B cell (primary cell): Measurements from ENCODE around the gene DOCK7. TPM values are rescaled to one million over a fixed set of nuclear protein-coding genes. Genes with fewer than 3 reads are reported as not detected.

Experiments
- ATAC-seq: fragments of 200-7000 bp; cut with Tn5 transposase; one replicate; pipeline ENCODE4 v1.10.0; 2021; ENCODE audit warnings: low read depth, mild to moderate bottlenecking, moderate number of reproducible peaks, moderate library complexity
- CTCF ChIA-PET: fragments of 350-600 bp; sonication (Branson Sonifier 250); formaldehyde crosslinking; loops from one replicate; lab custom pipeline; 2021; ENCODE audit warnings: antibody characterized with exemption, inconsistent platforms; lab: Charles Lee
- POLR2A ChIA-PET: fragments of 350-600 bp; sonication (Branson Sonifier 250); formaldehyde crosslinking; loops from one replicate; lab custom pipeline; 2021; ENCODE audit warnings: antibody characterized with exemption; lab: Charles Lee
- DNase-seq: peaks from one replicate; pipeline ENCODE4 v3.0.0; 2013
- H2AFZ ChIP-seq: 2 replicates; pipeline ENCODE4 v1.6.1; 2012; ENCODE audit warnings: mild to moderate bottlenecking, low read depth, low read length; ENCODE audit not compliant: insufficient read depth, poor library complexity, severe bottlenecking
- H3K27ac ChIP-seq, 2 donors: 1 replicate in 1 of 2; 2 replicates in 1 of 2; pipeline ENCODE4 v1.5.1; 2012 to 2013; ENCODE audit warnings: low read length in 2 of 2, mild to moderate bottlenecking in 2 of 2, moderate library complexity in 1 of 2
- H3K27me3 ChIP-seq, 4 experiments: fragments of 200-600 bp in 1 of 4; sonication (generic) in 1 of 4; replicated peaks in 1 of 4; 1 replicate in 2 of 4; 2 replicates in 2 of 4; pipeline versions ENCODE4 v1.6.1 to v1.7.0; 2013 to 2016; ENCODE audit warnings: low read length in 3 of 4, mild to moderate bottlenecking in 2 of 4, mixed read lengths in 1 of 4, moderate library complexity in 1 of 4; ENCODE audit not compliant: insufficient read depth in 4 of 4, control insufficient read depth in 3 of 4; ENCODE audit errors: control extremely low read depth in 1 of 4
- H3K36me3 ChIP-seq, 2 experiments: replicated peaks in 1 of 2; 1 replicate in 1 of 2; 2 replicates in 1 of 2; pipeline versions ENCODE4 v1.6.1 to v1.7.1; 2013; ENCODE audit warnings: low read length in 1 of 2; ENCODE audit not compliant: insufficient read depth in 2 of 2, control insufficient read depth in 1 of 2; ENCODE audit errors: control extremely low read depth in 1 of 2, extremely low read depth in 1 of 2
- H3K4me1 ChIP-seq, 2 donors: fragments of 200-600 bp in 1 of 2; sonication (generic) in 1 of 2; 1 replicate in 1 of 2; 2 replicates in 1 of 2; pipeline versions ENCODE4 v1.5.1 to v1.6.1; 2013 to 2017; ENCODE audit warnings: low read length in 2 of 2; ENCODE audit not compliant: control insufficient read depth in 2 of 2, insufficient read depth in 2 of 2
- H3K4me2 ChIP-seq: replicated peaks from 2 replicates; pipeline ENCODE3; 2012; ENCODE audit warnings: mild to moderate bottlenecking, low read depth, low read length; ENCODE audit not compliant: poor library complexity, severe bottlenecking
- H3K4me3 ChIP-seq, 5 experiments: fragments of 200-600 bp in 1 of 5; sonication (generic) in 1 of 5; 1 replicate in 3 of 5; 2 replicates in 2 of 5; pipeline versions ENCODE4 v1.5.1 to v1.7.0; 2011 to 2016; ENCODE audit warnings: low read length in 4 of 5, mild to moderate bottlenecking in 4 of 5, low read depth in 2 of 5, control low read depth in 1 of 5, moderate library complexity in 1 of 5; ENCODE audit not compliant: insufficient read depth in 1 of 5; ENCODE audit errors: control extremely low read depth in 1 of 5, extremely low read depth in 1 of 5
- H3K79me2 ChIP-seq: fragments of 200-600 bp; sonication (generic); one replicate; pipeline ENCODE4 v1.6.0; 2016; ENCODE audit warnings: low read length; ENCODE audit not compliant: control insufficient read depth, insufficient read depth
- H3K9ac ChIP-seq: fragments of 200-600 bp; sonication (generic); 2 replicates; pipeline ENCODE4 v1.6.1; 2017; ENCODE audit warnings: mild to moderate bottlenecking, low read length, moderate library complexity
- H3K9me3 ChIP-seq, 3 donors: one replicate each; pipeline versions ENCODE4 v1.6.1 to v1.7.1; 2013; ENCODE audit warnings: low read length in 2 of 3; ENCODE audit not compliant: control insufficient read depth in 2 of 3, insufficient read depth in 1 of 3; ENCODE audit errors: control extremely low read depth in 1 of 3
- H4K20me1 ChIP-seq: 2 replicates; pipeline ENCODE4 v1.6.0; 2012; ENCODE audit warnings: mild to moderate bottlenecking, low read length; ENCODE audit not compliant: insufficient read depth, control insufficient read depth, poor library complexity, severe bottlenecking
- H3K27ac Mint-ChIP-seq: one replicate; pipeline ENCODE4 v1.8.0; 2021; ENCODE audit warnings: mixed read lengths
- H3K27me3 Mint-ChIP-seq: one replicate; pipeline ENCODE4 v1.8.0; 2021; ENCODE audit warnings: mixed read lengths
- H3K4me1 Mint-ChIP-seq: one replicate; pipeline ENCODE4 v1.8.0; 2021; ENCODE audit warnings: mixed read lengths
- H3K4me3 Mint-ChIP-seq: one replicate; pipeline ENCODE4 v1.8.0; 2021; ENCODE audit warnings: mixed read lengths
- H3K9me3 Mint-ChIP-seq: one replicate; pipeline ENCODE4 v1.8.0; 2022; ENCODE audit warnings: mixed read lengths; ENCODE audit not compliant: insufficient read depth
- EZH2 ChIP-seq: IDR thresholded peaks from 2 replicates; pipeline ENCODE4 v1.6.1; 2012; ENCODE audit warnings: borderline replicate concordance, low read depth, mild to moderate bottlenecking, moderate library complexity, low read length; ENCODE audit not compliant: insufficient read depth, poor library complexity, severe bottlenecking
- WGBS: methylation state at CpG from one replicate; pipeline ENCODE4 v1.1.5; 2013; ENCODE audit warnings: missing lambda C conversion rate; ENCODE audit not compliant: insufficient coverage; 5-methylcytosine and 5-hydroxymethylcytosine counted together
- intact Hi-C: fragments of 100-400 bp; cut with micrococcal nuclease; formaldehyde crosslinking; loops from one replicate; pipeline ENCODE4 v1.10.0; 2022
- polyA plus RNA-seq: library from polyadenylated mRNA; depleted of rRNA; stranded (reverse); fragments of >200 nt; gene quantifications from 2 replicates; pipeline ENCODE4 v1.2.3, GENCODE V29; 2012
- total RNA-seq, 2 donors: library from RNA; stranded (reverse); fragments of 120-200 nt in 1 of 2; gene quantifications; 1 replicate in 1 of 2; 2 replicates in 1 of 2; pipeline versions ENCODE4 v1.2.3 to v1.2.4, GENCODE V29; 2013 to 2022
- TF ChIP-seq, protein P1 (sequence below): fragments of 200-600 bp; IDR thresholded peaks from one replicate; pipeline ENCODE4 v1.8.0; 2022; ENCODE audit warnings: antibody characterized with exemption, mild to moderate bottlenecking

DOCK7 gene
- total and polyA plus RNA-seq, 2 donors (not counting 1 experiment from before 2014, with no cell fraction given), result 3.6 to 20.5 TPM

- Mint-ChIP-seq H3K27ac (no peak overlapping the region), H3K9me3 (no peaks in the 10 kb centered on the region), H3K4me1 (no peaks in the 10 kb centered on the region), H3K4me3 (no peak overlapping the region), H3K27me3 (no peaks in the 10 kb centered on the region)
- Histone ChIP-seq H3K4me2 (no peak overlapping the region), H3K27ac (no peak overlapping the region), H3K79me2 (no peaks in the 10 kb centered on the region), H3K4me3 (no peak overlapping the region), H3K9ac (no peak overlapping the region), H3K4me1 (no peaks in the 10 kb centered on the region), H3K9me3 (no peaks in the 10 kb centered on the region), H4K20me1 (no peaks in the 10 kb centered on the region), H3K27me3 (no peaks in the 10 kb centered on the region), H3K36me3 (no peaks in the 10 kb centered on the region), H2AFZ (peak overlapping the region; percentile 21)
- intact Hi-C loops, result no loop called here
- 0% methylated on average over 1 of the region's 3 CpGs for WGBS
- TF ChIP-seq, protein P1, sequence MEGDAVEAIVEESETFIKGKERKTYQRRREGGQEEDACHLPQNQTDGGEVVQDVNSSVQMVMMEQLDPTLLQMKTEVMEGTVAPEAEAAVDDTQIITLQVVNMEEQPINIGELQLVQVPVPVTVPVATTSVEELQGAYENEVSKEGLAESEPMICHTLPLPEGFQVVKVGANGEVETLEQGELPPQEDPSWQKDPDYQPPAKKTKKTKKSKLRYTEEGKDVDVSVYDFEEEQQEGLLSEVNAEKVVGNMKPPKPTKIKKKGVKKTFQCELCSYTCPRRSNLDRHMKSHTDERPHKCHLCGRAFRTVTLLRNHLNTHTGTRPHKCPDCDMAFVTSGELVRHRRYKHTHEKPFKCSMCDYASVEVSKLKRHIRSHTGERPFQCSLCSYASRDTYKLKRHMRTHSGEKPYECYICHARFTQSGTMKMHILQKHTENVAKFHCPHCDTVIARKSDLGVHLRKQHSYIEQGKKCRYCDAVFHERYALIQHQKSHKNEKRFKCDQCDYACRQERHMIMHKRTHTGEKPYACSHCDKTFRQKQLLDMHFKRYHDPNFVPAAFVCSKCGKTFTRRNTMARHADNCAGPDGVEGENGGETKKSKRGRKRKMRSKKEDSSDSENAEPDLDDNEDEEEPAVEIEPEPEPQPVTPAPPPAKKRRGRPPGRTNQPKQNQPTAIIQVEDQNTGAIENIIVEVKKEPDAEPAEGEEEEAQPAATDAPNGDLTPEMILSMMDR, result no peak
- no peak for TF ChIP-seq EZH2
- POLR2A ChIA-PET, result no interaction called here
- CTCF ChIA-PET, result no interaction called here
- no peak for ATAC-seq
- DNase-seq, result no peak
Measured at GRCh38 chr1:62426237-62426636, 261.9 kb downstream of the DOCK7 start.

DNA sequence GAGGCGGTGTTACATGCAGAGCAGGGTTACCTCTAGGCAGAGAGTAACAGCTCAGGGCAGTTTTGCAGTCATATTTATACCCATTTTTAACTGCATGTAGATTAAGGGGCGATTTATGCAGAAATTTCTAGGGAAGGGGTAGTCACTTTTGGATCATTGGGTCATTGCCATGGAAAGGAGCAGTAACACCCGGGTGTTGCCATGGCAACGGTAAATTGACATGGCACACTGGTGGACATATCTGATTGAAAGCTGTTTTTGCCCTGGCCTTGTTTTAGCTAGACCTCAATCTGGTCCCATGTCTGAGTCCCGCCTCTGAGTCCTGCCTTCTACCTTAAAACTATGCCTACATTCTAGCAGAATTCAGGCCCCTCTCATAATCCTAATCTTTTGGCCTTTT lies 263.1 kb downstream of the DOCK7 start:
- Histone ChIP-seq H2AFZ (no peak overlapping the region), H3K36me3 (no peaks in the 10 kb centered on the region), H4K20me1 (no peaks in the 10 kb centered on the region), H3K27me3 (no peaks in the 10 kb centered on the region), H3K4me3 (no peak overlapping the region), H3K9ac (no peak overlapping the region), H3K4me1 (no peaks in the 10 kb centered on the region), H3K79me2 (no peaks in the 10 kb centered on the region), H3K27ac (no peak overlapping the region), H3K4me2 (no peak overlapping the region), H3K9me3 (no peaks in the 10 kb centered on the region)
- intact Hi-C loops, result no loop called here
- no peaks in the 10 kb centered on the region for H3K27me3 Mint-ChIP-seq
- TF ChIP-seq, protein P1, result no peak
- no peak for TF ChIP-seq EZH2
- no peaks in the 10 kb centered on the region for H3K9me3 Mint-ChIP-seq
- H3K4me1 Mint-ChIP-seq, result no peaks in the 10 kb centered on the region
- CTCF ChIA-PET, result interaction anchor here (1.2 kb wide), 1 partner anchor 323 kb away, joined by 3 read pairs; no protein-coding TSS in a partner anchor
- DNase-seq (no peak), ATAC-seq (no peak)
- WGBS, result 100% methylated on average over 3 of the region's 5 CpGs
- H3K27ac Mint-ChIP-seq, result no peak overlapping the region
- H3K4me3 Mint-ChIP-seq, result no peak overlapping the region
- POLR2A ChIA-PET, result no interaction called here
